ENCODE measurements around the gene PTPRD. TPM values are rescaled to one million over a fixed set of nuclear protein-coding genes. Genes with fewer than 3 reads are reported as not detected.
"Not testable (repeated sequence)": the region's sequence is repeated elsewhere in the genome, so short reads cannot be mapped to it uniquely, and the experiment has no call there.

PTPRD gene
- total RNA-seq, 2 donors from 2014 or later = 19.6 to 101 TPM

DNA sequence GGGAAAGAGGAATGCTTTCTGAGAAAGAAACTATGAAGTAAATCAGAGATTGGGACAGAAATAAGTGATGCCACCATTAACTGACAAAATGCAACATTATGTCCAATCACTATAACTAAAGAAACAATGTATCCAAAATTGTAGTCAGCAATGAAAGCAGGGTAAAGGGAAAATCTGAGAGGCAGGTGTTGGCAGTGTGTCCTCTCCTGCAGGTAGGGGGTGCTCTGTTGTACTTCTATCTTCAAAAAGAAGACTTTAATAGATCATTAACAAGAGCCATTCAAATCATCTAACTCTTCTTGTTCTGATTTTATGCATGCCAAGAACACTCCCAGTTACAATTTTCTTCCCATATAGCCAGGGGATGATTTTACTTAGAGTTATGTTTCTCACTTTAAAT is 1275.7 kb downstream of the PTPRD start:
- no peaks in the 10 kb centered on the region for H3K36me3 ChIP-seq
- TF ChIP-seq, protein P1, sequence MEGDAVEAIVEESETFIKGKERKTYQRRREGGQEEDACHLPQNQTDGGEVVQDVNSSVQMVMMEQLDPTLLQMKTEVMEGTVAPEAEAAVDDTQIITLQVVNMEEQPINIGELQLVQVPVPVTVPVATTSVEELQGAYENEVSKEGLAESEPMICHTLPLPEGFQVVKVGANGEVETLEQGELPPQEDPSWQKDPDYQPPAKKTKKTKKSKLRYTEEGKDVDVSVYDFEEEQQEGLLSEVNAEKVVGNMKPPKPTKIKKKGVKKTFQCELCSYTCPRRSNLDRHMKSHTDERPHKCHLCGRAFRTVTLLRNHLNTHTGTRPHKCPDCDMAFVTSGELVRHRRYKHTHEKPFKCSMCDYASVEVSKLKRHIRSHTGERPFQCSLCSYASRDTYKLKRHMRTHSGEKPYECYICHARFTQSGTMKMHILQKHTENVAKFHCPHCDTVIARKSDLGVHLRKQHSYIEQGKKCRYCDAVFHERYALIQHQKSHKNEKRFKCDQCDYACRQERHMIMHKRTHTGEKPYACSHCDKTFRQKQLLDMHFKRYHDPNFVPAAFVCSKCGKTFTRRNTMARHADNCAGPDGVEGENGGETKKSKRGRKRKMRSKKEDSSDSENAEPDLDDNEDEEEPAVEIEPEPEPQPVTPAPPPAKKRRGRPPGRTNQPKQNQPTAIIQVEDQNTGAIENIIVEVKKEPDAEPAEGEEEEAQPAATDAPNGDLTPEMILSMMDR (IDR thresholded peaks at IDR 0.05) = no peak
- no peaks in the 10 kb centered on the region for H3K27me3 ChIP-seq (replicated peaks; ENCODE audit: insufficient read depth)
- H3K27ac ChIP-seq = no peak overlapping the region
- ATAC-seq (ENCODE audit: insufficient number of reproducible peaks, low FRiP score, low read depth) = no peak
- no peak overlapping the region for H3K4me3 ChIP-seq
- no peaks in the 10 kb centered on the region for H3K9me3 ChIP-seq
- H3K4me1 ChIP-seq (ENCODE audit: control insufficient read depth in 1 of 2, low read depth in 2 of 2) = no peaks in the 10 kb centered on the region
- DNase-seq (ENCODE audit: low spot score) = no peak

DNA sequence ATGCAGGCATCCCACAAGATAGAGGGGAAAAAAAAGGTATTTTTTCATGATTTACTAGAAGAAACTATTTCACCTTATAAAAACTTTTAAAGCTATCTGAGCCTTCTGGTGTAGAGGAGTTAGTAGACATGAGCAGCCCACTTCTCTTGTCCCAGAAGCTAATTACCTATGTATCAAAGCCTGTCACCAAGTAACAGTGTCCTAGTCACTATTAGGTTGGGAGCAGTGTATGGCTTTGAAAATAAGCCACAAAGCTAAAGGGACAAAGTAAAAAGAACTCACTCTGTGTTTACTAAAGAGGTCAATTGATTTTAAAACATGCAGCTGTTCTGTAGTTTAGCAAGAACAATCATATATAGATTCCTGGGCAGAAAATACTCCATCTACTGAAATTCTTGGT is 1286.1 kb downstream of the PTPRD start:
- Histone ChIP-seq H3K4me3 (no peak overlapping the region), H3K9me3 (no peaks in the 10 kb centered on the region), H3K4me1 (ENCODE audit: control insufficient read depth in 1 of 2, low read depth in 2 of 2) (no peaks in the 10 kb centered on the region), H3K36me3 (no peaks in the 10 kb centered on the region), H3K27me3 (replicated peaks; ENCODE audit: insufficient read depth) (no peaks in the 10 kb centered on the region), H3K27ac (no peak overlapping the region)
- TF ChIP-seq, protein P1 (IDR thresholded peaks at IDR 0.05) = no peak
- no peak for ATAC-seq (ENCODE audit: insufficient number of reproducible peaks, low FRiP score, low read depth)
- DNase-seq (ENCODE audit: low spot score) = no peak

DNA sequence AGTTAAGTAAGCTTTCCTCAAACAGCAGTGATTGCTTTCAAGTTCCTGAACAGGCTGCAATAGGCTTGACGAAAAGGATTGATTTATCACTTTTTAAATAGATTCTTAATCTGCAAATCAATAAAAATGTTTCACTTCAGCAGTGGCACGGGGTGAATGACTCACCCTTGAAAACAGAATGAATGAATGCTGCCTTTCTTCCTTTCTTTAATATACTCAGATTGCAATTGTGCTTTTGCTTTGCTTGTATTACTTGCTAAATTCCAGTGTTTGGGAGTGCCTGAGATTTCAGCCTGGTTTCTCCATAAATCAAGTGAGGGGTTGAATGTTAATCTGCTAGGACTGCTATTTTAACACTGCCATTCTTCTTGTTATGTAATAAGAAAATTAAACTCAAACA is 1293.8 kb downstream of the PTPRD start:
- ATAC-seq (ENCODE audit: insufficient number of reproducible peaks, low FRiP score, low read depth) (no peak), DNase-seq (ENCODE audit: low spot score) (no peak)
- no peak overlapping the region for H3K4me3 ChIP-seq
- H3K4me1 ChIP-seq (ENCODE audit: control insufficient read depth in 1 of 2, low read depth in 2 of 2) = peaks cover 0 to 8% of the 10 kb centered on the region in 2 donors
- H3K9me3 ChIP-seq = no peaks in the 10 kb centered on the region
- H3K36me3 ChIP-seq = no peaks in the 10 kb centered on the region
- no peak overlapping the region for H3K27ac ChIP-seq
- TF ChIP-seq, protein P1 (IDR thresholded peaks at IDR 0.05) = no peak
- no peaks in the 10 kb centered on the region for H3K27me3 ChIP-seq (replicated peaks; ENCODE audit: insufficient read depth)

DNA sequence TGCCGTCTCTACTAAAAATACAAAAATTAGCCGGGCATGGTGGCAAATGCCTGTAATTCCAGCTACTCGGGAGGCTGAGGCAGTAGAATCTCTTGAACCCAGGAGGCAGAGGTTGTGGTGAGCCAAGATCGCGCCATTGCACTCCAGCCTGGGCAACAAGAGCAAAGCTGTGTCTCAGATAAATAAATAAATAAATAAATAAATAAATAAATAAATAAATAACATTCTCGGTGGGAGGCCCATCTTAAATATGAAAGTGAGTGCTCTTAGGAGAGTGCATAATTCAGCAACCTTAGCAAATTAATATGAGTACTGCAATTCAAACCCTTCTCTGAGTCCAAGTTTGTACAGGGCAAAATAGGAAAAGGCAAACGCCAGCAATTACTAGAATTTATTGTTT is 1302.1 kb downstream of the PTPRD start:
- DNase-seq (ENCODE audit: low spot score); H3K4me1 ChIP-seq (ENCODE audit: control insufficient read depth in 1 of 2, low read depth in 2 of 2); H3K27ac ChIP-seq; H3K36me3 ChIP-seq; H3K4me3 ChIP-seq; H3K9me3 ChIP-seq; ATAC-seq (ENCODE audit: insufficient number of reproducible peaks, low FRiP score, low read depth); H3K27me3 ChIP-seq (replicated peaks; ENCODE audit: insufficient read depth): not testable (repeated sequence)

DNA sequence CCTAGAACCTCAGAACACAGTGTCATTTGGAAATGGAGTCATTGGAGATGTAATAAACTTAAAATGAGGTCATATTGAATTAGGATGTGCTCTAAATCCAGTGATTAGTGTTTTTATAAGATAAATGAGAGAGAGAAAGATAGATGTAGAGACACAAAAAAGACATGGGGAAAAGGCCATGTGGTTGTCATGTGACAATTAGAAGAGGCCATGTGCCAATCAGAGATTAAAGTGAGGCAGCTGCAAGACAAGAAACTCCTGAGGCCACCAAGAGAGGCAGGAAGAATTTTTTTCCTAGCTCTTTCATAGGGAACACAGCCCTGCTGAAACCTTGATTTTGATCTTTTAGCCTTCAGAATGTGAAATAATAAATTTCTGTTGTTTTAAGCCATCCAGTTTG is 1307.2 kb downstream of the PTPRD start:
- H3K4me3 ChIP-seq = no peak overlapping the region
- no peak overlapping the region for H3K27ac ChIP-seq
- H3K9me3 ChIP-seq = no peaks in the 10 kb centered on the region
- no peaks in the 10 kb centered on the region for H3K36me3 ChIP-seq
- H3K27me3 ChIP-seq (replicated peaks; ENCODE audit: insufficient read depth) = no peaks in the 10 kb centered on the region
- ATAC-seq (ENCODE audit: insufficient number of reproducible peaks, low FRiP score, low read depth) (no peak), DNase-seq (ENCODE audit: low spot score) (no peak)
- no peaks in the 10 kb centered on the region for H3K4me1 ChIP-seq (ENCODE audit: control insufficient read depth in 1 of 2, low read depth in 2 of 2)
- TF ChIP-seq, protein P1 (IDR thresholded peaks at IDR 0.05) = no peak

DNA sequence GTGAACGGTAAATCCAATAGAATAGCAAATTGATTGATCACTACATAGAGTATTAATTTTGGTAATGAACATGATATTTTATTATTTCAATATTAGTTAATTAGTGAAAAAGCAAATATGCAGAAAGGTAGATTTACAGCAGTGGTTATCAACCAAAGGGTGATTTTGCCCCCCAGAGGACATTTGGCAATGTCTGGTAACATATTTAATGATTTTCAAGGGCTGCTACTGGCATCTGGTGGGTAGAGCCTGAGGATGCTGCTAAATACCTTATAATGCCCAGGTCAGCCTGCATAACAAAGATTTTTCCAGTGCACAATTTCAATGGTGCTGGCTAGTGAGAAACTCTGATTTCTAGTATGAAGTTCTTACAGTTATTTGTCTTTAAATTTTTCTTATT is 1313.7 kb downstream of the PTPRD start:
- H3K4me1 ChIP-seq (ENCODE audit: control insufficient read depth in 1 of 2, low read depth in 2 of 2) = no peaks in the 10 kb centered on the region
- no peak for ATAC-seq (ENCODE audit: insufficient number of reproducible peaks, low FRiP score, low read depth)

More for the DNA sequence above, 1313.7 kb downstream of the PTPRD start:
- Histone ChIP-seq H3K4me3 (no peak overlapping the region), H3K9me3 (no peaks in the 10 kb centered on the region), H3K36me3 (no peaks in the 10 kb centered on the region), H3K27ac (no peak overlapping the region), H3K27me3 (replicated peaks; ENCODE audit: insufficient read depth) (no peaks in the 10 kb centered on the region)
- DNase-seq (ENCODE audit: low spot score) = no peak
- TF ChIP-seq, protein P1 (IDR thresholded peaks at IDR 0.05) = no peak
